ENCODE results near the gene FOXJ3. TPM values are rescaled to one million over a fixed set of nuclear protein-coding genes. Genes with fewer than 3 reads are reported as not detected.

The FOXJ3 gene
- total and polyA plus RNA-seq, 2 of the 13 experiments (the other 11 are each of a cell fraction or from before 2014, with no cell fraction given), result 16.6 to 48.5 TPM

GRCh38 chr1:42319871-42320484, 15.1 kb downstream of the FOXJ3 start (continued):
- TF ChIP-seq ZNF704 (CRISPR knock-in tag; IDR thresholded peaks at IDR 0.05; ENCODE audit: borderline replicate concordance), result no peak
- TF ChIP-seq ATF4 (CRISPR knock-in tag; IDR thresholded peaks at IDR 0.05), result no peak
- no peak for TF ChIP-seq HNF1B (CRISPR knock-in tag; IDR thresholded peaks at IDR 0.05)
- TF ChIP-seq MTA1 (CRISPR knock-in tag; IDR thresholded peaks at IDR 0.05; ENCODE audit: borderline replicate concordance), result no peak
- TF ChIP-seq ZNF18 (CRISPR knock-in tag; IDR thresholded peaks at IDR 0.05; ENCODE audit: insufficient replicate concordance), result no peak
- TF ChIP-seq KLF6 (CRISPR knock-in tag; IDR thresholded peaks at IDR 0.05), result no peak
- TF ChIP-seq ZFP62 (CRISPR knock-in tag; IDR thresholded peaks at IDR 0.05), result no peak
- TF ChIP-seq NFIB (CRISPR knock-in tag; IDR thresholded peaks at IDR 0.05; ENCODE audit: borderline replicate concordance), result no peak
- no peak for TF ChIP-seq ZNF326 (CRISPR knock-in tag; IDR thresholded peaks at IDR 0.05; ENCODE audit: borderline replicate concordance)
- TF ChIP-seq KDM2A (CRISPR knock-in tag; IDR thresholded peaks at IDR 0.05; ENCODE audit: borderline replicate concordance, low read depth), result no peak
- no peak for TF ChIP-seq ZNF205 (CRISPR knock-in tag; IDR thresholded peaks at IDR 0.05)
- TF ChIP-seq ZUFSP (CRISPR knock-in tag; IDR thresholded peaks at IDR 0.05; ENCODE audit: borderline replicate concordance), result no peak
- TF ChIP-seq ZNF3 (CRISPR knock-in tag; IDR thresholded peaks at IDR 0.05), result no peak
- TF ChIP-seq BATF2 (CRISPR knock-in tag; IDR thresholded peaks at IDR 0.05), result no peak
- no peak for TF ChIP-seq ZNF329 (CRISPR knock-in tag; IDR thresholded peaks at IDR 0.05; ENCODE audit: low read depth)
- TF ChIP-seq JUNB (CRISPR knock-in tag; IDR thresholded peaks at IDR 0.05; ENCODE audit: borderline replicate concordance), result no peak
- TF ChIP-seq FOXC1 (CRISPR knock-in tag; IDR thresholded peaks at IDR 0.05; ENCODE audit: borderline replicate concordance), result no peak
- no peak for TF ChIP-seq ZNF570 (CRISPR knock-in tag; IDR thresholded peaks at IDR 0.05; ENCODE audit: borderline replicate concordance)
- TF ChIP-seq FUBP1 (CRISPR knock-in tag; IDR thresholded peaks at IDR 0.05; ENCODE audit: borderline replicate concordance), result no peak
